ENCODE results near the gene C1orf21.

C1orf21 gene

GRCh38 chr1:184482136-184482535 lies 95.3 kb downstream of the C1orf21 start:
- Mint-ChIP-seq H3K27me3 (ENCODE audit: low read depth) (no peaks in the 10 kb centered on the region), H3K4me1 (ENCODE audit: low read depth) (no peaks in the 10 kb centered on the region), H3K36me3 (ENCODE audit: low read depth) (no peaks in the 10 kb centered on the region), H3K27ac (no peak overlapping the region), H3K9me3 (no peaks in the 10 kb centered on the region), H3K4me3 (no peak overlapping the region)
- no peak for DNase-seq (ENCODE audit: low spot score)

GRCh38 chr1:184483101-184483683 lies 96.4 kb downstream of the C1orf21 start:
- H3K27ac Mint-ChIP-seq = no peak overlapping the region

GRCh38 chr1:184485751-184486723 lies 99.2 kb downstream of the C1orf21 start:
- Mint-ChIP-seq H3K36me3 (ENCODE audit: low read depth) (no peaks in the 10 kb centered on the region), H3K27ac (no peak overlapping the region), H3K4me3 (no peak overlapping the region), H3K9me3 (no peaks in the 10 kb centered on the region), H3K27me3 (ENCODE audit: low read depth) (no peaks in the 10 kb centered on the region), H3K4me1 (ENCODE audit: low read depth) (no peaks in the 10 kb centered on the region)
- no peak for DNase-seq (ENCODE audit: low spot score)

More at GRCh38 chr1:184483101-184483683, 96.4 kb downstream of the C1orf21 start:
- DNase-seq (ENCODE audit: low spot score) = no peak
- no peak overlapping the region for H3K4me3 Mint-ChIP-seq
- H3K27me3 Mint-ChIP-seq (ENCODE audit: low read depth) = no peaks in the 10 kb centered on the region
- H3K36me3 Mint-ChIP-seq (ENCODE audit: low read depth) = no peaks in the 10 kb centered on the region
- no peaks in the 10 kb centered on the region for H3K4me1 Mint-ChIP-seq (ENCODE audit: low read depth)
- no peaks in the 10 kb centered on the region for H3K9me3 Mint-ChIP-seq

- Mint-ChIP-seq H3K27ac (no peak overlapping the region), H3K36me3 (ENCODE audit: low read depth) (no peaks in the 10 kb centered on the region), H3K27me3 (ENCODE audit: low read depth) (no peaks in the 10 kb centered on the region), H3K4me3 (no peak overlapping the region), H3K9me3 (no peaks in the 10 kb centered on the region), H3K4me1 (ENCODE audit: low read depth) (peaks cover 3% of the 10 kb centered on the region)
- no peak for DNase-seq (ENCODE audit: low spot score)
Measured at GRCh38 chr1:184486761-184487445, 100.1 kb downstream of the C1orf21 start.

GRCh38 chr1:184487531-184488193 lies 100.8 kb downstream of the C1orf21 start:
- H3K4me3 Mint-ChIP-seq = no peak overlapping the region
- no peaks in the 10 kb centered on the region for H3K9me3 Mint-ChIP-seq
- H3K27me3 Mint-ChIP-seq (ENCODE audit: low read depth) = no peaks in the 10 kb centered on the region
- H3K36me3 Mint-ChIP-seq (ENCODE audit: low read depth) = no peaks in the 10 kb centered on the region
- peaks cover 9% of the 10 kb centered on the region for H3K4me1 Mint-ChIP-seq (ENCODE audit: low read depth)
- DNase-seq (ENCODE audit: low spot score) = no peak
- no peak overlapping the region for H3K27ac Mint-ChIP-seq

GRCh38 chr1:184489908-184490307 lies 103.1 kb downstream of the C1orf21 start:
- Mint-ChIP-seq H3K27me3 (ENCODE audit: low read depth) (no peaks in the 10 kb centered on the region), H3K27ac (no peak overlapping the region), H3K4me3 (no peak overlapping the region), H3K4me1 (ENCODE audit: low read depth) (peaks cover 20% of the 10 kb centered on the region), H3K9me3 (no peaks in the 10 kb centered on the region), H3K36me3 (ENCODE audit: low read depth) (no peaks in the 10 kb centered on the region)
- DNase-seq (ENCODE audit: low spot score) = no peak

GRCh38 chr1:184492536-184492935 lies 105.7 kb downstream of the C1orf21 start:
- H3K4me1 Mint-ChIP-seq (ENCODE audit: low read depth) = peaks cover 22% of the 10 kb centered on the region
- H3K9me3 Mint-ChIP-seq = no peaks in the 10 kb centered on the region
- no peaks in the 10 kb centered on the region for H3K27me3 Mint-ChIP-seq (ENCODE audit: low read depth)
- no peak overlapping the region for H3K27ac Mint-ChIP-seq
- H3K4me3 Mint-ChIP-seq = no peak overlapping the region
- H3K36me3 Mint-ChIP-seq (ENCODE audit: low read depth) = no peaks in the 10 kb centered on the region
- DNase-seq (ENCODE audit: low spot score) = no peak

- DNase-seq (ENCODE audit: low spot score) = no peak
- H3K4me1 Mint-ChIP-seq (ENCODE audit: low read depth) = peaks cover 22% of the 10 kb centered on the region
- no peaks in the 10 kb centered on the region for H3K27me3 Mint-ChIP-seq (ENCODE audit: low read depth)
- H3K27ac Mint-ChIP-seq = no peak overlapping the region
- H3K36me3 Mint-ChIP-seq (ENCODE audit: low read depth) = no peaks in the 10 kb centered on the region
- no peak overlapping the region for H3K4me3 Mint-ChIP-seq
- no peaks in the 10 kb centered on the region for H3K9me3 Mint-ChIP-seq
Measured at GRCh38 chr1:184493987-184494388, 107.2 kb downstream of the C1orf21 start.

GRCh38 chr1:184494929-184495328 lies 108.1 kb downstream of the C1orf21 start:
- Mint-ChIP-seq H3K9me3 (no peaks in the 10 kb centered on the region), H3K36me3 (ENCODE audit: low read depth) (no peaks in the 10 kb centered on the region), H3K4me3 (no peak overlapping the region), H3K4me1 (ENCODE audit: low read depth) (peaks cover 22% of the 10 kb centered on the region), H3K27me3 (ENCODE audit: low read depth) (no peaks in the 10 kb centered on the region), H3K27ac (no peak overlapping the region)
- no peak for DNase-seq (ENCODE audit: low spot score)

- Mint-ChIP-seq H3K4me1 (ENCODE audit: low read depth) (peaks cover 11% of the 10 kb centered on the region), H3K4me3 (no peak overlapping the region), H3K27ac (no peak overlapping the region), H3K9me3 (no peaks in the 10 kb centered on the region), H3K36me3 (ENCODE audit: low read depth) (no peaks in the 10 kb centered on the region), H3K27me3 (ENCODE audit: low read depth) (no peaks in the 10 kb centered on the region)
- no peak for DNase-seq (ENCODE audit: low spot score)
Measured at GRCh38 chr1:184497959-184498723, 111.3 kb downstream of the C1orf21 start.

- Mint-ChIP-seq H3K9me3 (no peaks in the 10 kb centered on the region), H3K27ac (no peak overlapping the region), H3K4me3 (no peak overlapping the region), H3K27me3 (ENCODE audit: low read depth) (peaks cover 4% of the 10 kb centered on the region), H3K36me3 (ENCODE audit: low read depth) (no peaks in the 10 kb centered on the region), H3K4me1 (ENCODE audit: low read depth) (peaks cover 2% of the 10 kb centered on the region)
- DNase-seq (ENCODE audit: low spot score) = no peak
Measured at GRCh38 chr1:184499616-184500015, 112.8 kb downstream of the C1orf21 start.

- no peaks in the 10 kb centered on the region for H3K36me3 Mint-ChIP-seq (ENCODE audit: low read depth)
- H3K9me3 Mint-ChIP-seq = no peaks in the 10 kb centered on the region
- H3K4me3 Mint-ChIP-seq = no peak overlapping the region
- H3K27me3 Mint-ChIP-seq (ENCODE audit: low read depth) = peaks cover 5% of the 10 kb centered on the region
- DNase-seq (ENCODE audit: low spot score) = no peak
- H3K4me1 Mint-ChIP-seq (ENCODE audit: low read depth) = no peaks in the 10 kb centered on the region
- H3K27ac Mint-ChIP-seq = no peak overlapping the region
Measured at GRCh38 chr1:184502161-184502560, 115.3 kb downstream of the C1orf21 start.

- Mint-ChIP-seq H3K4me1 (ENCODE audit: low read depth) (peaks cover 1% of the 10 kb centered on the region), H3K4me3 (no peak overlapping the region), H3K27ac (no peak overlapping the region), H3K36me3 (ENCODE audit: low read depth) (no peaks in the 10 kb centered on the region), H3K27me3 (ENCODE audit: low read depth) (peaks cover 9% of the 10 kb centered on the region), H3K9me3 (no peaks in the 10 kb centered on the region)
- DNase-seq (ENCODE audit: low spot score) = no peak
Measured at GRCh38 chr1:184503221-184503749, 116.5 kb downstream of the C1orf21 start.

Data from T-helper 2 cell treated with Interferon-gamma antibody and Interleukin-4, amounts not matched to agents 5 μg/mL and 100 μg/mL, for 36 hours (primary cell).